GM12801 (cell line): Measurements from ENCODE around the gene PITHD1.

Experiments used
- CTCF ChIP-seq: IDR thresholded peaks from one replicate; pipeline ENCODE4 v1.5.1; 2011; ENCODE audit warnings: control low read depth; ENCODE audit not compliant: insufficient read length; ENCODE audit errors: extremely low read depth

Gene PITHD1

GRCh38 chr1:23793018-23793781 lies 15.0 kb downstream of the PITHD1 start:
- no peak for TF ChIP-seq CTCF

GRCh38 chr1:23793861-23794731 lies 15.9 kb downstream of the PITHD1 start:
- no peak for TF ChIP-seq CTCF

DNA sequence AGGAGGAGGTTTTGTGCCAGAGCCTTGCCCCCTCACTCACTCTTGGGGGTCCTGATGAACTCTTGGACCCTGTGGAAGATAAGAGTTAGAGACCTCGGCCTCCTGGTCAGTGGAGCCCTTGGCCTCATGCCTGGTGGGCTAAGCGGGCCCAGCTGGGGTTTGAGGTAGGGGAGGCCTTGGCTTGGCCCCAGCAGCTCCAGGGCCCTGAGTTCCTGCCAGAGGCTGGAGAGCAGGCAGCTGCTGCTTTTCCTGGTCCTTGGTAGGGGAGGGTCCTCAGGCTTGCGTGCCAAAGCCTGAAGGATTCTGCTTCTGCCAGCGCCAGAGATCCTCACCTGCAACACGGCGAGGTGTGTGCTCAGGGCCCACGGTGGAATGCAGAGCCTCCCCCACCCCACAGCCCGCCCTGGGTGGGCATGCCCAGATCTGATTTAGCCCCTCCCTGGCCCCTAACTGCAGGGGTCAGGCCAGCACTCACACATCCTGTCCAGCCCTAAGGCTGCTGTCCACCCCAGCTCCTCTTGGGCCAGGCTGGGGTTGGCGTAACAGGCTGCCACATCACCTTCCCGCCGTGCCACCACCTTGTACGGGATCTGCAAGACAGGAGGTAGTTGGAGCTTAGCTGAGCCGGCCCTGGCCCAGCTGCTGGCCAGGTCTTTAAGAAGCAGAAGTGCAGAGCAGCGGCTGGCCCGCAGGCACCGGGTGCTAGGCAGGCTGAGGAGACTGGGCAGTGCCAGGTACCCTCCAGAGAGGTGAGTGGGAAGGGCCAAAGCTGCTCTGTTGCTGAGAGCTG lies 17.7 kb downstream of the PITHD1 start:
- TF ChIP-seq CTCF, result no peak

GRCh38 chr1:23796466-23797271 lies 18.5 kb downstream of the PITHD1 start:
- TF ChIP-seq CTCF, result no peak

DNA sequence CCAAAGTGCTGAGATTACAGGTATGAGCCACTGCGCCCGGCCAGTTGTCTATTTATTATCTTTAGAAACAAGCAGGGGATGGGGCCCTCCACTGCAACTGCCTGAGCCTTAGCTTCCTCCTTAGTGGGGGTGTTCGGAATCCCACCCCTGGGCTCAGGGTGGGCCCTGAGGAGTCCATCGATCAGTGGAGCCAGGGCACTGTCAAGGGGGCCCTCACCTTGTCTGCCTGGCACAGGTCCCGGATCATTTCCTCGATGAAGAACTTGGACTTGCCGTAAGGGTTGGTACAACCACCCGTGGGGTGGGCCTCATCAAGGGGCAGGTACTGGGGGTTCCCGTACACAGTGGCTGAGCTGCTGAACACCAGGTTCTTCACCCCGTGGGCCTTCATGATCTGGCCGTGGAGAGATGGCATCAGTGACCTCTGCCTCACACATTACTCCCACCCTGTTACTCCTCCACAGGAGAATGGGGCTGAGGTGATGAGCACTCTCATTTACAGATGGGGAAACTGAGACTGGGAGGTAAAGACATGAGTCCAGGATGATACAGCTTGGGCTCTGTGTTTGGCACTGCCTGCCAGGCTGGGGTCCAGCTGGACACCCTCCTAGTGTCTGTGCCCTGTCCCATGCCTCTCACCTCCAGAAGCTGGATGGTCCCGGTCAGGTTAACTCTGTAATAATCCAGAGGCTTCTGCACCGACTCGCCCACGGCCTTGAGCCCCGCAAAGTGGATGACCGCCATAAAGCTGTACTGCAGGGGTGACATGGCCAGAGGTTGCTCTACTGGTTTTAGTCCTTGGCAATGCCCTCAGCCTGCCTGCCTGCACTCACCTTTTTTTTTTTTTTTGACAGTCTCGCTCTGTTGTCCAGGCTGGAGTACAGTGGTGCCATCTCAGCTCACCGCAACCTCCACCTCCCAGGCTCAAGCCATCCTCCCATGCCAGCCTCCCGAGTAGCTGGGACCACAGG lies 19.5 kb downstream of the PITHD1 start:
- no peak for TF ChIP-seq CTCF

- no peak for TF ChIP-seq CTCF
Measured at GRCh38 chr1:23798662-23799142, 20.5 kb downstream of the PITHD1 start.
